ENCODE measurements around the gene CFAP53.
A peak's percentile ranks its signal among the peaks of the same experiment; 100 is the strongest.

The CFAP53 gene

GRCh38 chr18:50274044-50274442 lies 7.7 kb upstream of the CFAP53 start:
- in situ Hi-C loops (cut with MboI; ENCODE audit: low sequenced_read_pairs, unreplicated experiment): no loop called here
- TF ChIP-seq, protein P1, sequence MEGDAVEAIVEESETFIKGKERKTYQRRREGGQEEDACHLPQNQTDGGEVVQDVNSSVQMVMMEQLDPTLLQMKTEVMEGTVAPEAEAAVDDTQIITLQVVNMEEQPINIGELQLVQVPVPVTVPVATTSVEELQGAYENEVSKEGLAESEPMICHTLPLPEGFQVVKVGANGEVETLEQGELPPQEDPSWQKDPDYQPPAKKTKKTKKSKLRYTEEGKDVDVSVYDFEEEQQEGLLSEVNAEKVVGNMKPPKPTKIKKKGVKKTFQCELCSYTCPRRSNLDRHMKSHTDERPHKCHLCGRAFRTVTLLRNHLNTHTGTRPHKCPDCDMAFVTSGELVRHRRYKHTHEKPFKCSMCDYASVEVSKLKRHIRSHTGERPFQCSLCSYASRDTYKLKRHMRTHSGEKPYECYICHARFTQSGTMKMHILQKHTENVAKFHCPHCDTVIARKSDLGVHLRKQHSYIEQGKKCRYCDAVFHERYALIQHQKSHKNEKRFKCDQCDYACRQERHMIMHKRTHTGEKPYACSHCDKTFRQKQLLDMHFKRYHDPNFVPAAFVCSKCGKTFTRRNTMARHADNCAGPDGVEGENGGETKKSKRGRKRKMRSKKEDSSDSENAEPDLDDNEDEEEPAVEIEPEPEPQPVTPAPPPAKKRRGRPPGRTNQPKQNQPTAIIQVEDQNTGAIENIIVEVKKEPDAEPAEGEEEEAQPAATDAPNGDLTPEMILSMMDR (IDR thresholded peaks at IDR 0.05; ENCODE audit: borderline replicate concordance, control extremely low read depth, extremely low read depth, insufficient read depth, missing control alignments): no peak
- no peak for DNase-seq (ENCODE audit: low spot score)

DNA sequence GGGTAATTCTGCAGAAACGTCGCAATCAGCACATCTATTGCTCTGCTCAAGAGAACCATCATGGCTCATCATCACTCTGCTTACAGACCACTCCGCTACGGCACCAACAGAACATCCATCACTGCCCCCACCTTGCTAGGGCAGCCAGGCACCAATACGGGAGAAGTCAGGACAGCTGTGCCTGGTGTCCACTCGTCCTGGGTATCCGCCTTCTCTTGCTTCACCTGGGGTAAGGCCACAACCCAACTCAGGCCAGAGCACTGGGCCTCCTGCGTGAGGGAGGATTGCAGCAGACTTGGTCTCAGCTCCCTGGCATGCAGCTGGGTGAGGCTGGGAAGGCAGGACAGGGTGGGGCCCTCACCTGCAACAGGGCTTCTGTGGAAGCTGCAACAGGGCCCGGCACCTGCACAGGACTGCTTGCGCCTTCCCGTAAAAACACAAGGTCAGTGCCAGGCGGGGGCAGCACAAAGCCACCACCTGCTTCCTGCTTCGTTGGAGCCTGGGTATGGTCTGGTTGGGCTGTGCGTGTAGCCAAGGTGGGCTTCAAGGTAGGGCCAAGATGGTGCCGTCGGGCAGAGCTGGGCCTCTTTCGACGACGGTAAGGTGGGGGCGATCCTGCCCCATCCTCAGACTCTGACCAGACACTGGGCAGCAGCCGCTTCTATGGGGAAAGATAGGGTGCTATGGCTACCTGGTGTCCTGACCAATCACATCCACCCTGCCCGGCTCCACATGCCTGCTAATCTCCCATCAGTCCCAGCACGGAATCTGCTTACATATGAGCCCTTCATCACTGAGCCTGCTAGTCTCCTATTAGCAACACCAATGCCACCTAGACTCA lies 7.1 kb upstream of the CFAP53 start:
- TF ChIP-seq, protein P1 (IDR thresholded peaks at IDR 0.05; ENCODE audit: borderline replicate concordance, control extremely low read depth, extremely low read depth, insufficient read depth, missing control alignments): no peak
- DNase-seq (ENCODE audit: low spot score): no peak
- in situ Hi-C loops (cut with MboI; ENCODE audit: low sequenced_read_pairs, unreplicated experiment): no loop called here

DNA sequence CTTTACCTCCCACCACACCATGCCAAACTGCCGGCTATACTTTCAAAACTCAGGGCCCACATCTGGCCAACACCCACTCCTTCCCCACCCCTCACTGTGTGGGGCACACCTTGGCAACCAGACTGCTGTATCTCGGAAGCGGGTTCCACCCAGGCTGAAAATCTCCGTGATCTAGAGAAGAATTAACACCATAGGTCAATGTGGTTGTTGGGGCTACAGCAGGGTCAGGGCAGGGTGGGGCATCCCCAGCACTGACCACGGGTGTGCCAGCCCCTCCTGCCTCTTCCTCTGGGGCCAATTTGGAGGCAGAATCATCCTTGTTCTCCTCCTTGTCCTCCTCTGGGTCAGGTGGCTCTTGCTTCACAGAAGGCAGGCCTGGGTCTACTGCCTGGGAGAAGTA lies 6.3 kb upstream of the CFAP53 start:
- no peak for DNase-seq (ENCODE audit: low spot score)
- in situ Hi-C loops (cut with MboI; ENCODE audit: low sequenced_read_pairs, unreplicated experiment): no loop called here
- TF ChIP-seq, protein P1 (IDR thresholded peaks at IDR 0.05; ENCODE audit: borderline replicate concordance, control extremely low read depth, extremely low read depth, insufficient read depth, missing control alignments): no peak

DNA sequence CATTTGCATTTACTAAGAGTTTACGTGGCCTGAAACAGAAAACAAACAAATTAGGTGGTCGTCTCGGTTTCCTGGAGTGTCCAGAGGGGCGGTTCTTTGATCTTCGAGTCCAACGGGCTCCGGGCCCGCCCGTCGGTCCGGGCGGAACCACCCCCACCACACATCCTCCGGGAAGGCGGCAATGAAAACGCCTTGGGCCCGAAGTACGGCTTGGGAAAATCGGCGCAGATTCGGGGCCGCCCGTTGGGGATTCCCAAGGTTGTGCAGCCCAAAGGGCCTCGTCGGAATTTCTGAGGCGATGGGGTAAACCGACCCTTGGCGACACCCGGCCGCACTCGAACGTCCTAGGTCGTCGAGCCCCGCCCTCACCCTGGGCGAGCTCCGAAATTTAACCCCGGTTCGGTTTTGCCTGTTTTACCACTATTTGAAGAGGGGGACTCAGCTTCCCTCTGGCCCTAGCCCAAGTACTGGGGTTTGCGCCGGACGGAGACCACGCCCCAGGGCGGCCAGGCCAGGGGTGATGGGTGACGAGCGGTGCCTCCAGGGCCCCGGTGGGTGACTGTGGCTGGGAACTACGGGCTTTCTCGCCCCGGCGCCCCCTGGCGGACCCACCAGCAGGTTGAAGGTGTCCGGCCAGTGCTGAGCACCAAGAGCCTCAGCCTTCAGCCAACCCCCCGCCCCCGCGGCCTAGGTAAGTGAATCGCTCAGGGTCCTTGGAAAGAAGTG lies 1.9 kb upstream of the CFAP53 start:
- TF ChIP-seq, protein P1 (IDR thresholded peaks at IDR 0.05; ENCODE audit: borderline replicate concordance, control extremely low read depth, extremely low read depth, insufficient read depth, missing control alignments): peak; percentile 88
- in situ Hi-C loops (cut with MboI; ENCODE audit: low sequenced_read_pairs, unreplicated experiment): no loop called here
- DNase-seq (ENCODE audit: low spot score): peak; percentile 94

DNA sequence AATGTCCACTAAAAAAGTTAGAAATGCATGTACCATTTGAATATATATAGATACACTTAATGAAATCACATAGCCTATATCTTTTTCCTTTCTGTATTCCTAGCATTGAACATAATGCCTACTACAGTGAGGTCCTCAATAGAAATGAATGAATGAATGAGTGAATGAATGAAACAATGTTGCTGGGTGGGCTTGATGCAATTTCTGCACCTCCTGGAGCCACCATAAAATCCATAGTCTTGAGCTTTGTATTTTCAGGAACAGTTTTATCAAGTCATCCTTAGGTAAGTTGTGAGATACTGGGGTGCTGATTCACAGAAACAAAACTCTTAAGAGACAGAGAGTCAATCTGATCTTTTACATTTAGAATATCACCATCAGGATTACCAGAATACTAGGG lies 3.3 kb downstream of the CFAP53 start:
- DNase-seq (ENCODE audit: low spot score): no peak
- TF ChIP-seq, protein P1 (IDR thresholded peaks at IDR 0.05; ENCODE audit: borderline replicate concordance, control extremely low read depth, extremely low read depth, insufficient read depth, missing control alignments): no peak
- in situ Hi-C loops (cut with MboI; ENCODE audit: low sequenced_read_pairs, unreplicated experiment): no loop called here

- no peak for DNase-seq (ENCODE audit: low spot score)
- in situ Hi-C loops (cut with MboI; ENCODE audit: low sequenced_read_pairs, unreplicated experiment): no loop called here
- TF ChIP-seq, protein P1 (IDR thresholded peaks at IDR 0.05; ENCODE audit: borderline replicate concordance, control extremely low read depth, extremely low read depth, insufficient read depth, missing control alignments): no peak
These were observed 15.4 kb downstream of the CFAP53 start for GRCh38 chr18:50250935-50251334.

All from GM13976 (cell line).